ENCODE data around the gene BANP.

BANP gene

GRCh38 chr16:87959391-87959990 is 8.3 kb downstream of the BANP start:
- no peak for TF ChIP-seq CTCF (IDR thresholded peaks at IDR 0.05; ENCODE audit: low read depth, low read length)
- H3K4me1 ChIP-seq = peaks cover 12% of the 10 kb centered on the region; the same call in 1 of the 2 replicates
- H3K4me3 ChIP-seq (ENCODE audit: low read depth, low read length) = no peak overlapping the region
- DNase-seq = no peak
- no peaks in the 10 kb centered on the region for H3K27me3 ChIP-seq
- no peaks in the 10 kb centered on the region for H3K36me3 ChIP-seq
- no peaks in the 10 kb centered on the region for H3K9me3 ChIP-seq

GRCh38 chr16:87960296-87960695 is 9.1 kb downstream of the BANP start:
- Histone ChIP-seq H3K36me3 (no peaks in the 10 kb centered on the region), H3K27me3 (no peaks in the 10 kb centered on the region), H3K4me1 (peaks cover 12% of the 10 kb centered on the region; the same call in 1 of the 2 replicates), H3K4me3 (ENCODE audit: low read depth, low read length) (no peak overlapping the region), H3K9me3 (no peaks in the 10 kb centered on the region)
- no peak for DNase-seq
- TF ChIP-seq CTCF (IDR thresholded peaks at IDR 0.05; ENCODE audit: low read depth, low read length) = no peak

- Histone ChIP-seq H3K4me3 (ENCODE audit: low read depth, low read length) (no peak overlapping the region), H3K36me3 (no peaks in the 10 kb centered on the region), H3K27me3 (no peaks in the 10 kb centered on the region), H3K9me3 (no peaks in the 10 kb centered on the region), H3K4me1 (peaks cover 14% of the 10 kb centered on the region)
- no peak for TF ChIP-seq CTCF (IDR thresholded peaks at IDR 0.05; ENCODE audit: low read depth, low read length)
- no peak for DNase-seq
These were observed 9.6 kb downstream of the BANP start for GRCh38 chr16:87960852-87961251.

- Histone ChIP-seq H3K4me1 (peaks cover 17% of the 10 kb centered on the region), H3K36me3 (no peaks in the 10 kb centered on the region), H3K9me3 (no peaks in the 10 kb centered on the region), H3K4me3 (ENCODE audit: low read depth, low read length) (no peak overlapping the region), H3K27me3 (no peaks in the 10 kb centered on the region)
- no peak for DNase-seq
- TF ChIP-seq CTCF (IDR thresholded peaks at IDR 0.05; ENCODE audit: low read depth, low read length) = no peak
These were observed 10.4 kb downstream of the BANP start for GRCh38 chr16:87961623-87962022.

GRCh38 chr16:87963400-87963799 is 12.2 kb downstream of the BANP start:
- Histone ChIP-seq H3K4me3 (ENCODE audit: low read depth, low read length) (no peak overlapping the region), H3K9me3 (no peaks in the 10 kb centered on the region), H3K27me3 (no peaks in the 10 kb centered on the region), H3K4me1 (peaks cover 20% of the 10 kb centered on the region), H3K36me3 (no peaks in the 10 kb centered on the region)
- DNase-seq = no peak
- no peak for TF ChIP-seq CTCF (IDR thresholded peaks at IDR 0.05; ENCODE audit: low read depth, low read length)

- Histone ChIP-seq H3K4me1 (peaks cover 20% of the 10 kb centered on the region), H3K9me3 (no peaks in the 10 kb centered on the region), H3K36me3 (no peaks in the 10 kb centered on the region), H3K4me3 (ENCODE audit: low read depth, low read length) (no peak overlapping the region), H3K27me3 (no peaks in the 10 kb centered on the region)
- TF ChIP-seq CTCF (IDR thresholded peaks at IDR 0.05; ENCODE audit: low read depth, low read length) = no peak
- DNase-seq = no peak
These were observed 12.9 kb downstream of the BANP start for GRCh38 chr16:87964049-87964659.
